ENCODE measurements around the gene TC2N.

TC2N gene

DNA sequence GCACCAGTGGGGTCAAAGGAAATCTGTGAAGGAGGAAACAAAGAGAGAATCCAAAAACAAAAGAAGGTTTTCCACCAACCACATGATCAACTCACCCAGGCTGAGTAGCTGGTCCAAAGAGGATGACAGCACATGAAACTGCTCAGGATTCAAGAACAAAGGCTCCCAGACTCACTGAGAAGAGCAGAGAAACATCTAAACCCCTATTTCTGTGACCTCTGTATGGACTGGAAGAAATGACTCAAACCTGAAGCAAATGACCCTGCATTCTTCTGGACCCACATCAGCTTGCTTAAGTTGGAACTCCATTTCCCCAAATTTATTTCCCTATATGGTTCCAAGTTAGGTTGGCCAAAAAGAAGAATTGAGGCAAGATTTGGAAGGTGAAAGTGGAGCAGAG, 26.3 kb downstream of the TC2N start:
- peaks cover 75% of the 10 kb centered on the region for H3K4me1 Mint-ChIP-seq (ENCODE audit: low read depth)
- H3K27me3 Mint-ChIP-seq, result no peaks in the 10 kb centered on the region
- peaks cover 12% of the 10 kb centered on the region for H3K36me3 Mint-ChIP-seq (ENCODE audit: low read depth)
- peak overlapping the region; percentile 66 for H3K27ac Mint-ChIP-seq
- no peak overlapping the region for H3K4me3 Mint-ChIP-seq
- no peaks in the 10 kb centered on the region for H3K9me3 Mint-ChIP-seq
- DNase-seq, result no peak

GRCh38 chr14:91839749-91840148, 27.6 kb downstream of the TC2N start:
- Mint-ChIP-seq H3K27ac (no peak overlapping the region), H3K9me3 (no peaks in the 10 kb centered on the region), H3K4me1 (ENCODE audit: low read depth) (peaks cover 78% of the 10 kb centered on the region), H3K4me3 (no peak overlapping the region), H3K36me3 (ENCODE audit: low read depth) (peaks cover 12% of the 10 kb centered on the region), H3K27me3 (no peaks in the 10 kb centered on the region)
- DNase-seq, result no peak

DNA sequence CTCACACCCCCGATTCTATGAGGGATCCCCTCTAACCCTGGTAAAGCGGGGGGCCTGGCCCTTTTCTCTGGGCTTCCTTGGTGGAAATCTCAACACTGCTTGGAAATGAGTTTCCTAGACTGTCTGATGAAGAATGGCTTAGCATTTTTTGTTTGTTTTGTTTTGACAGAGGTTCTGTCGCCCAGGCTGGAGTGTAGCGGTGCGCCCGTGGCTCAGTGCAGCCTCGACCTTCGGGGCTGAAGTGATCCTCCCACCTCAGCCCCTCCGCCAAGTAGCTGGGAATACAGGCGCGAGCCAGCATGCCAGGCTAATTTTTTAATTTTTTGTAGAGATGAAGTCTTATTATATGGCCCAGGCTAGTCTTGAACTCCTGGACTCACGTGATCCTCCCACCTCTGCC, 30.3 kb downstream of the TC2N start:
- no peak for DNase-seq
- peaks cover 7% of the 10 kb centered on the region for H3K36me3 Mint-ChIP-seq (ENCODE audit: low read depth)
- no peaks in the 10 kb centered on the region for H3K9me3 Mint-ChIP-seq
- H3K27me3 Mint-ChIP-seq, result no peaks in the 10 kb centered on the region
- peaks cover 79% of the 10 kb centered on the region for H3K4me1 Mint-ChIP-seq (ENCODE audit: low read depth)
- peak overlapping the region; percentile 91 for H3K4me3 Mint-ChIP-seq
- H3K27ac Mint-ChIP-seq, result no peak overlapping the region

- H3K27me3 Mint-ChIP-seq, result no peaks in the 10 kb centered on the region
- peak overlapping the region; percentile 91 for H3K4me3 Mint-ChIP-seq
- peak overlapping the region; percentile 91 for H3K27ac Mint-ChIP-seq
- H3K36me3 Mint-ChIP-seq (ENCODE audit: low read depth), result peaks cover 5% of the 10 kb centered on the region
- peaks cover 77% of the 10 kb centered on the region for H3K4me1 Mint-ChIP-seq (ENCODE audit: low read depth)
- DNase-seq, result peak; percentile 85
- no peaks in the 10 kb centered on the region for H3K9me3 Mint-ChIP-seq
These were observed 31.2 kb downstream of the TC2N start for GRCh38 chr14:91835920-91836843.

DNA sequence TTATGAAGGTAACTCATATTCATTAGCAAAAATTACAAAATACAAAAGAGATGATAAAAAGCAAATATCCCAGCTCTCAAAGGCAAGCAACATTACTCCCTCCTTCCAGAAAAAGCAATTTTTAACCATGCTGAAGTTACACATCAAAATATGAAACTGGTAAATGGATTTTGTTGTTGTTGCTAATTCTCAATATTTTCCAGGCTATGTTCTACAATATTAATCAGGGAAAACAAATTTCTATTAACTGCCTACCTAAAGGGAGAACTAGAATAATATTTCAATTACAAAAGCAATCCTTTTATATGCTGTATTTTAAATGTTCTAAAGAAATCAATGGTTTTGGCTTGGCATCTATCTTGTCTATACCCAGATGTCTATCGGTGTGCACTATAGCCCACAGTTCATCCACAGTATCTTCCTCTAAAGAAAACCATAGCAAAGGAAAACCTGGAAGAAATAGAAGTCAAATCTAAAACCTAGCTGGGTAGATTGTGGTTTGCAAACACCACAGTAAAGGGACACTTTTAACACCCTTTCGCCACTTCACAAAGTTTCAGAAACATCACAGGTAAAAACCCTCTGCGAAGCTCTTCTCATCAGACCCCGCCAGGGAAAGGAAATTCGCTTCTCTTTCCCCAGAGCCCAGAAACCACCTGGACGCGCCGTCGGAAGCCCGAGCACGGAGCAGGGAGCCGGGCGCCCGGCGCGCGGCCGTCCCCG, 32.0 kb downstream of the TC2N start:
- H3K9me3 Mint-ChIP-seq, result no peaks in the 10 kb centered on the region
- peaks cover 74% of the 10 kb centered on the region for H3K4me1 Mint-ChIP-seq (ENCODE audit: low read depth)
- peaks cover 4% of the 10 kb centered on the region for H3K36me3 Mint-ChIP-seq (ENCODE audit: low read depth)
- no peak overlapping the region for H3K27ac Mint-ChIP-seq
- no peaks in the 10 kb centered on the region for H3K27me3 Mint-ChIP-seq
- peak overlapping the region; percentile 91 for H3K4me3 Mint-ChIP-seq
- no peak for DNase-seq

- Mint-ChIP-seq H3K36me3 (ENCODE audit: low read depth) (no peaks in the 10 kb centered on the region), H3K4me1 (ENCODE audit: low read depth) (peaks cover 74% of the 10 kb centered on the region), H3K4me3 (no peak overlapping the region)
These were observed 32.8 kb downstream of the TC2N start for GRCh38 chr14:91834571-91834970.

GRCh38 chr14:91831337-91831736, 36.0 kb downstream of the TC2N start:
- peaks cover 2% of the 10 kb centered on the region for H3K9me3 Mint-ChIP-seq
- no peak for DNase-seq
- H3K4me1 Mint-ChIP-seq (ENCODE audit: low read depth), result peaks cover 66% of the 10 kb centered on the region
- H3K4me3 Mint-ChIP-seq, result no peak overlapping the region
- no peaks in the 10 kb centered on the region for H3K27me3 Mint-ChIP-seq
- H3K36me3 Mint-ChIP-seq (ENCODE audit: low read depth), result peaks cover 2% of the 10 kb centered on the region
- H3K27ac Mint-ChIP-seq, result no peak overlapping the region

More at GRCh38 chr14:91834571-91834970, 32.8 kb downstream of the TC2N start:
- H3K27ac Mint-ChIP-seq, result no peak overlapping the region
- no peaks in the 10 kb centered on the region for H3K27me3 Mint-ChIP-seq
- DNase-seq, result no peak
- no peaks in the 10 kb centered on the region for H3K9me3 Mint-ChIP-seq

- no peaks in the 10 kb centered on the region for H3K27me3 Mint-ChIP-seq
- H3K36me3 Mint-ChIP-seq (ENCODE audit: low read depth), result peaks cover 4% of the 10 kb centered on the region
- DNase-seq, result no peak
- H3K27ac Mint-ChIP-seq, result peak overlapping the region; percentile 56
- H3K4me1 Mint-ChIP-seq (ENCODE audit: low read depth), result peaks cover 68% of the 10 kb centered on the region
- peaks cover 2% of the 10 kb centered on the region for H3K9me3 Mint-ChIP-seq
- no peak overlapping the region for H3K4me3 Mint-ChIP-seq
These were observed 36.6 kb downstream of the TC2N start for GRCh38 chr14:91830777-91831176.

GRCh38 chr14:91829511-91829910, 37.8 kb downstream of the TC2N start:
- DNase-seq, result no peak
- Mint-ChIP-seq H3K9me3 (peaks cover 2% of the 10 kb centered on the region), H3K4me3 (no peak overlapping the region), H3K27ac (no peak overlapping the region), H3K27me3 (no peaks in the 10 kb centered on the region), H3K4me1 (ENCODE audit: low read depth) (peaks cover 65% of the 10 kb centered on the region), H3K36me3 (ENCODE audit: low read depth) (peaks cover 7% of the 10 kb centered on the region)

DNA sequence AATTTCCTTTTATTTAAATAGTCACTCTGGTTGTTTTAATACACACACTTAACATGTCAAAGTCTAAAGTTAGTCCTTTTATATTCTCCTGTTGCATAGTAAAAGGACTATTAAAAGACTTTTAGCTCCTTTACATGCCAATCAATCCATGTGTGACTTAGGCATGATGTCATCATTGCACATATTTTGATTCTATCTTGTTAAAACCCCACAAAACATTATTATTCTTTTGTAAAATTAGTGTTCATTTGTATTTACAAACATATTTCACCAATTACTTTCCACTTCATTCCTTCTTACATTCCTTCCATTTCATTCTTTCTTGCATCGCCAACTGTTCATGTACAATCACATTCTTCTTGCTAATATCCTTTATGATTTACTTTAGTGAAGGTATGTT, 39.6 kb downstream of the TC2N start:
- DNase-seq, result no peak
- H3K9me3 Mint-ChIP-seq, result peaks cover 2% of the 10 kb centered on the region
- H3K27ac Mint-ChIP-seq, result no peak overlapping the region
- H3K27me3 Mint-ChIP-seq, result no peaks in the 10 kb centered on the region
- no peak overlapping the region for H3K4me3 Mint-ChIP-seq
- H3K36me3 Mint-ChIP-seq (ENCODE audit: low read depth), result peaks cover 13% of the 10 kb centered on the region
- H3K4me1 Mint-ChIP-seq (ENCODE audit: low read depth), result peaks cover 59% of the 10 kb centered on the region

DNA sequence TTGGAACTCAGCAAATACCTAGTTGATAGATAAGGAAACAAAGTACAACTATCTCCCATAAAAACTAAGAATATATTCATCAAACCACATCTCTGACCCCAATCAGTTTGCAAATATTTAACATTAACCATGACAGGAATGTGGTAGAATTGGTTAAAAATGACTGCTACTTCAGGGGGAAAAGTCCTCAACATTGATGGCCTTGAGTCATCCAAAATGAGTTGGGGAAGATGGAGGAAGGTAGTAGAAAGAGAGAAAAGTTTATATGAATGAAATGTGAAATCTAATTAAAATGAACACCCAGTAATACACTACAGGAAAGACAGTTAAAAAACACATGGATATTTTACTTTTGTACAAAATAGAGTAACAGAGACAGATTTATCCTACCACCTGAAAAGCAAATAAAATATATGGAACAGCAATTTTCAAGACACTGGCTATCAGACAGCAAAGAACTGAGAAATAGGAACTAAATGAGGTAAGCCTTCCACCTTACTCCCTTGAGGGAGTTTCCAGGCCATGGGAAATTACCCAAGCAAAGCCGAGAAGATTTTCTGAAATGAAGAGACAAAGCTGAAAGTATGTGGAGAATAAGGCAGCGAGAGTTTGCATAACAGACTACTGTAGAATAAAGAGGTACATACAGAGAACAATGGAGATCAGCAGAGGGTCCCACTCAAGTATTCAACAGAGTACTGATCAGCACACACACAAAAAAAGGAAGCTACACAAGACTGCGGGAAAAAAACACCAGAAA, 49.6 kb downstream of the TC2N start:
- H3K4me3 Mint-ChIP-seq, result peak overlapping the region; percentile 15
- peaks cover 58% of the 10 kb centered on the region for H3K4me1 Mint-ChIP-seq (ENCODE audit: low read depth)
- peak overlapping the region; percentile 79 for H3K27ac Mint-ChIP-seq

DNA sequence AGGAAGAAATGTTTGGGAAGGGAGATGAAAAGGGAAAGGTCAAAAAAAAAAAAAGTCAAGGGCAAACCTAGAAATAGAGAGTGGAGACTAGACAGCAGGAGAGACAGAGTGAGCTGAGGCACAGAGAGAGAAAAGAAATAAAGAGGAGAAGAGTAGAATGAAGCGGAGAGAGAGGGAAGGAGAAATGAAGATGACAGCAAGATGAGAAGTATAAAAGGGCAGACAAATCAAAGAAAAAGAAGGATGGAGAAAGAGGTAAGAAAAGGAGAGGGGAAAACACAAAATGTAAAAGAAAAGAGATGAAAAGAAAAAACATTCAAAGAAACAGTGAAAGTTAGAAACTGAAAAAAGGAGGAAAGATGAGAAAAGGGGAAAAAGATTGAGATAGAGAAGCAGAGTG, 53.0 kb downstream of the TC2N start:
- no peak for DNase-seq
- H3K9me3 Mint-ChIP-seq, result peaks cover 14% of the 10 kb centered on the region
- H3K27ac Mint-ChIP-seq, result no peak overlapping the region
- no peak overlapping the region for H3K4me3 Mint-ChIP-seq
- H3K4me1 Mint-ChIP-seq (ENCODE audit: low read depth), result peaks cover 54% of the 10 kb centered on the region
- H3K36me3 Mint-ChIP-seq (ENCODE audit: low read depth), result peaks cover 55% of the 10 kb centered on the region
- no peaks in the 10 kb centered on the region for H3K27me3 Mint-ChIP-seq

More for the DNA sequence above, 49.6 kb downstream of the TC2N start:
- H3K27me3 Mint-ChIP-seq, result no peaks in the 10 kb centered on the region
- peaks cover 47% of the 10 kb centered on the region for H3K36me3 Mint-ChIP-seq (ENCODE audit: low read depth)
- no peak for DNase-seq
- peaks cover 6% of the 10 kb centered on the region for H3K9me3 Mint-ChIP-seq

- DNase-seq, result no peak
- H3K27ac Mint-ChIP-seq, result no peak overlapping the region
- H3K27me3 Mint-ChIP-seq, result no peaks in the 10 kb centered on the region
- H3K36me3 Mint-ChIP-seq (ENCODE audit: low read depth), result peaks cover 76% of the 10 kb centered on the region
- peaks cover 28% of the 10 kb centered on the region for H3K4me1 Mint-ChIP-seq (ENCODE audit: low read depth)
- no peak overlapping the region for H3K4me3 Mint-ChIP-seq
- peaks cover 34% of the 10 kb centered on the region for H3K9me3 Mint-ChIP-seq
These were observed 56.6 kb downstream of the TC2N start for GRCh38 chr14:91810699-91811098.

GRCh38 chr14:91806716-91807115, 60.6 kb downstream of the TC2N start:
- H3K27me3 Mint-ChIP-seq, result no peaks in the 10 kb centered on the region
- DNase-seq, result no peak
- no peak overlapping the region for H3K27ac Mint-ChIP-seq
- peaks cover 72% of the 10 kb centered on the region for H3K36me3 Mint-ChIP-seq (ENCODE audit: low read depth)
- peaks cover 13% of the 10 kb centered on the region for H3K4me1 Mint-ChIP-seq (ENCODE audit: low read depth)
- H3K9me3 Mint-ChIP-seq, result peaks cover 34% of the 10 kb centered on the region
- no peak overlapping the region for H3K4me3 Mint-ChIP-seq

All from activated T-cell treated with anti-CD3 and anti-CD28 coated beads, Interleukin-2, amount 50 U/mL, for 24 hours (primary cell).